HG02973 (cell line): ENCODE results near the gene COL16A1.
A peak's percentile ranks its signal among the peaks of the same experiment; 100 is the strongest.

Source experiments
- ATAC-seq: cut with Tn5 transposase; IDR thresholded peaks from one replicate; pipeline ENCODE4 v1.9.1; 2021; ENCODE audit warnings: moderate library complexity; ENCODE audit not compliant: unreplicated experiment

The COL16A1 gene

GRCh38 chr1:31605908-31606427, 97.8 kb downstream of the COL16A1 start:
- ATAC-seq, result peak; percentile 90
